ENCODE data around the gene SLC16A4.

SLC16A4 gene

GRCh38 chr1:110436635-110437034 is 45.8 kb upstream of the SLC16A4 start:
- Histone ChIP-seq H3K9me3 (ENCODE audit: insufficient read depth, low read length, severe bottlenecking) (no peaks in the 10 kb centered on the region), H3K27ac (ENCODE audit: low read length) (no peak overlapping the region), H4K20me1 (ENCODE audit: insufficient read depth, low read length) (no peaks in the 10 kb centered on the region), H3K27me3 (ENCODE audit: insufficient read depth, low read length, poor library complexity) (peaks cover 29% of the 10 kb centered on the region), H3K79me2 (ENCODE audit: insufficient read depth, low read length) (no peaks in the 10 kb centered on the region), H2AFZ (ENCODE audit: low read depth, low read length) (no peak overlapping the region), H3K36me3 (ENCODE audit: insufficient read depth, low read length) (no peaks in the 10 kb centered on the region), H3K4me2 (ENCODE audit: insufficient read depth, low read length) (no peak overlapping the region), H3K4me3 (ENCODE audit: low read depth in 1 of 2, low read length in 2 of 2) (no peak overlapping the region), H3K4me1 (ENCODE audit: insufficient read depth, low read length) (no peaks in the 10 kb centered on the region), H3K9ac (ENCODE audit: low read depth, low read length) (no peak overlapping the region)
- ATAC-seq (ENCODE audit: insufficient read depth, low read depth) (no peak), DNase-seq (no peak)
- TF ChIP-seq CTCF (IDR thresholded peaks at IDR 0.05; ENCODE audit: borderline replicate concordance, extremely low read depth, low read length, poor library complexity, severe bottlenecking) (no peak), EZH2 (IDR thresholded peaks at IDR 0.05; ENCODE audit: borderline replicate concordance, low read depth, low read length, severe bottlenecking) (no peak)

- no peaks in the 10 kb centered on the region for H3K4me1 ChIP-seq (ENCODE audit: insufficient read depth, low read length)
- H3K27ac ChIP-seq (ENCODE audit: low read length): no peak overlapping the region
- H2AFZ ChIP-seq (ENCODE audit: low read depth, low read length): no peak overlapping the region
- no peaks in the 10 kb centered on the region for H3K9me3 ChIP-seq (ENCODE audit: insufficient read depth, low read length, severe bottlenecking)
- H3K9ac ChIP-seq (ENCODE audit: low read depth, low read length): no peak overlapping the region
- H3K79me2 ChIP-seq (ENCODE audit: insufficient read depth, low read length): no peaks in the 10 kb centered on the region
- no peaks in the 10 kb centered on the region for H3K36me3 ChIP-seq (ENCODE audit: insufficient read depth, low read length)
- TF ChIP-seq CTCF (IDR thresholded peaks at IDR 0.05; ENCODE audit: borderline replicate concordance, extremely low read depth, low read length, poor library complexity, severe bottlenecking): no peak
- no peak for TF ChIP-seq EZH2 (IDR thresholded peaks at IDR 0.05; ENCODE audit: borderline replicate concordance, low read depth, low read length, severe bottlenecking)
- peaks cover 31% of the 10 kb centered on the region for H3K27me3 ChIP-seq (ENCODE audit: insufficient read depth, low read length, poor library complexity)
- H4K20me1 ChIP-seq (ENCODE audit: insufficient read depth, low read length): no peaks in the 10 kb centered on the region
- H3K4me3 ChIP-seq (ENCODE audit: low read depth in 1 of 2, low read length in 2 of 2): no peak overlapping the region
- DNase-seq (no peak), ATAC-seq (ENCODE audit: insufficient read depth, low read depth) (no peak)
- H3K4me2 ChIP-seq (ENCODE audit: insufficient read depth, low read length): no peak overlapping the region
These were observed 44.1 kb upstream of the SLC16A4 start for GRCh38 chr1:110434946-110435345.

- H3K36me3 ChIP-seq (ENCODE audit: insufficient read depth, low read length): no peaks in the 10 kb centered on the region
- no peak for ATAC-seq (ENCODE audit: insufficient read depth, low read depth)
- no peaks in the 10 kb centered on the region for H4K20me1 ChIP-seq (ENCODE audit: insufficient read depth, low read length)
- H3K4me2 ChIP-seq (ENCODE audit: insufficient read depth, low read length): no peak overlapping the region
- H3K27me3 ChIP-seq (ENCODE audit: insufficient read depth, low read length, poor library complexity): peaks cover 36% of the 10 kb centered on the region
- H2AFZ ChIP-seq (ENCODE audit: low read depth, low read length): no peak overlapping the region
- no peaks in the 10 kb centered on the region for H3K9me3 ChIP-seq (ENCODE audit: insufficient read depth, low read length, severe bottlenecking)
- H3K79me2 ChIP-seq (ENCODE audit: insufficient read depth, low read length): no peaks in the 10 kb centered on the region
- H3K4me3 ChIP-seq (ENCODE audit: low read depth in 1 of 2, low read length in 2 of 2): no peak overlapping the region
- no peak for TF ChIP-seq EZH2 (IDR thresholded peaks at IDR 0.05; ENCODE audit: borderline replicate concordance, low read depth, low read length, severe bottlenecking)
- H3K4me1 ChIP-seq (ENCODE audit: insufficient read depth, low read length): no peaks in the 10 kb centered on the region
- H3K27ac ChIP-seq (ENCODE audit: low read length): no peak overlapping the region
- no peak for DNase-seq
- no peak overlapping the region for H3K9ac ChIP-seq (ENCODE audit: low read depth, low read length)
These were observed 43.0 kb upstream of the SLC16A4 start for GRCh38 chr1:110433803-110434202.

GRCh38 chr1:110433213-110433612 is 42.4 kb upstream of the SLC16A4 start:
- Histone ChIP-seq H3K4me2 (ENCODE audit: insufficient read depth, low read length) (no peak overlapping the region), H3K27ac (ENCODE audit: low read length) (no peak overlapping the region)
- no peak for ATAC-seq (ENCODE audit: insufficient read depth, low read depth)

More at GRCh38 chr1:110433213-110433612, 42.4 kb upstream of the SLC16A4 start:
- Histone ChIP-seq H3K27me3 (ENCODE audit: insufficient read depth, low read length, poor library complexity) (peaks cover 30% of the 10 kb centered on the region), H2AFZ (ENCODE audit: low read depth, low read length) (no peak overlapping the region), H3K4me3 (ENCODE audit: low read depth in 1 of 2, low read length in 2 of 2) (no peak overlapping the region), H3K36me3 (ENCODE audit: insufficient read depth, low read length) (no peaks in the 10 kb centered on the region), H3K79me2 (ENCODE audit: insufficient read depth, low read length) (no peaks in the 10 kb centered on the region), H4K20me1 (ENCODE audit: insufficient read depth, low read length) (no peaks in the 10 kb centered on the region), H3K4me1 (ENCODE audit: insufficient read depth, low read length) (no peaks in the 10 kb centered on the region), H3K9ac (ENCODE audit: low read depth, low read length) (no peak overlapping the region), H3K9me3 (ENCODE audit: insufficient read depth, low read length, severe bottlenecking) (no peaks in the 10 kb centered on the region)
- TF ChIP-seq CTCF (IDR thresholded peaks at IDR 0.05; ENCODE audit: borderline replicate concordance, extremely low read depth, low read length, poor library complexity, severe bottlenecking) (no peak), EZH2 (IDR thresholded peaks at IDR 0.05; ENCODE audit: borderline replicate concordance, low read depth, low read length, severe bottlenecking) (no peak)
- no peak for DNase-seq
